AG09309 (cell line): ENCODE results near the gene IQCF5.

Experiments used
- DNase-seq: peaks from one replicate; pipeline ENCODE4 v3.0.0-alpha.2; 2010; ENCODE audit warnings: low read depth
- H3K4me3 ChIP-seq: 2 replicates; pipeline ENCODE4 v1.5.1; 2011; ENCODE audit warnings: mild to moderate bottlenecking, low read depth, low read length, moderate library complexity; ENCODE audit not compliant: control insufficient read depth
- CTCF ChIP-seq: IDR thresholded peaks from 2 replicates; pipeline ENCODE4 v1.5.1; 2011; ENCODE audit warnings: mild to moderate bottlenecking, low read depth, low read length, inconsistent platforms; ENCODE audit not compliant: insufficient read depth, control insufficient read depth; ENCODE audit errors: missing control alignments

The IQCF5 gene

GRCh38 chr3:51887620-51888019 lies 12.2 kb upstream of the IQCF5 start:
- H3K4me3 ChIP-seq, result no peak overlapping the region
- no peak for DNase-seq
- TF ChIP-seq CTCF, result no peak

- no peak overlapping the region for H3K4me3 ChIP-seq
- TF ChIP-seq CTCF, result no peak
Observed at GRCh38 chr3:51886447-51886846, 11.0 kb upstream of the IQCF5 start.

GRCh38 chr3:51879937-51880336 lies 4.5 kb upstream of the IQCF5 start:
- H3K4me3 ChIP-seq, result no peak overlapping the region
- no peak for DNase-seq
- TF ChIP-seq CTCF, result no peak

More at GRCh38 chr3:51886447-51886846, 11.0 kb upstream of the IQCF5 start:
- DNase-seq, result no peak

GRCh38 chr3:51876186-51876585 lies 785 bp upstream of the IQCF5 start:
- no peak for TF ChIP-seq CTCF
- H3K4me3 ChIP-seq, result no peak overlapping the region
- no peak for DNase-seq

- no peak for TF ChIP-seq CTCF
- DNase-seq, result no peak
- no peak overlapping the region for H3K4me3 ChIP-seq
Observed at GRCh38 chr3:51874889-51875288, 512 bp downstream of the IQCF5 start.

DNA sequence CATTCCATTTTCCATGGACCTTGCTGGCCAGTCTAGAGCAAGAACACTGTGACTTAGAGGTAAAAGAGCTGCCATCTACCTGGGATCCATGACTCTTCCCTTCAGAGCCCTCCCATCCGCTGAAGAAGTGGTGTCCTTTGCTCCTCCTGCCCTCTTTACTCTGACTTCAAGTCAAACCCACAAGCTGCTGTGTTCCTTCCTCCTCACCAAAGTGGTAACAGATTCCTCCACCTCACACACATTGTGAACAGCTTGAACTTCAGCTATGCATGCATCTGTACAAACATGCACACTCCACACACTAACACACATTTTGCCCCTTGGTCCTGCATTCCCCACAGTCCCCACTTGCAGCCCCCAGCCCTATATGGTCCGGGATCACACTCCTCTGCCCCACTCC lies 990 bp downstream of the IQCF5 start:
- H3K4me3 ChIP-seq, result no peak overlapping the region
- no peak for TF ChIP-seq CTCF
- DNase-seq, result no peak

DNA sequence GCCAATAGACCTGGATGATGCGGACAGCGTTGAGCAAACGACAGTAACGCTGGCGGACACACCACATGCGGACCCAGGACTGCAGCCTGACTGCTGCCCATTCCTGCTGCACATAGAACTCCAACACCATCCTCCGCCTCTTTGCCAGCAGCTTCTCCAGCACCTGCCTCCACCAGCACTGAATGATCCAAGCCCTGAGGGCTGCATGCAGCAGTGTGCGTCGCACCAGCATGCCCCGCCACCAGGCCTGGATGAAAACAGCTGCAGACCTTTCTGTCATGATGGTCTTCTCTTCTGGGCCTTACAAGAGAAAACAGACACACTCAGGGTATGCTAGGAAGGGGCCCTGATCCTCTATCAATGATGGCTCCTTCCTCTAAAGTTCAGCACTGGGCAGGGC lies 1.5 kb downstream of the IQCF5 start:
- no peak for DNase-seq
- no peak for TF ChIP-seq CTCF
- H3K4me3 ChIP-seq, result no peak overlapping the region
